HL-60 (cell line): ENCODE results near the gene BNIP5.

Experiments
- DNase-seq, 2 experiments: peaks; one replicate each; pipeline ENCODE4 v3.0.0-alpha.2; 2010 to 2020; ENCODE audit warnings: low read depth in 1 of 2, low spot score in 1 of 2
- H3K27ac ChIP-seq: fragments of 250-450 bp; sonication (Bioruptor Pico); replicated peaks from 2 replicates; pipeline ENCODE4 v1.5.1; 2020; ENCODE audit warnings: mild to moderate bottlenecking, moderate library complexity
- H3K27me3 ChIP-seq: fragments of 250-450 bp; sonication (Bioruptor Pico); 2 replicates; pipeline ENCODE4 v1.5.1; 2021; ENCODE audit warnings: mild to moderate bottlenecking, moderate library complexity; ENCODE audit not compliant: insufficient read depth, poor library complexity, severe bottlenecking
- H3K4me3 ChIP-seq: replicated peaks from 2 replicates; pipeline ENCODE4 v1.5.1; 2011; ENCODE audit warnings: mild to moderate bottlenecking, control low read depth, low read length; ENCODE audit not compliant: insufficient read depth
- GABPA ChIP-seq: IDR thresholded peaks from 2 replicates; pipeline ENCODE4 v1.6.1; 2012; ENCODE audit warnings: low read depth
- POLR2AphosphoS5 ChIP-seq: IDR thresholded peaks from 2 replicates; pipeline ENCODE4 v1.6.1; 2012; ENCODE audit warnings: low read depth
- SPI1 ChIP-seq: IDR thresholded peaks from 2 replicates; pipeline ENCODE4 v1.6.1; 2012; ENCODE audit warnings: low read depth, mild to moderate bottlenecking, borderline replicate concordance
- TF ChIP-seq, protein P1 (sequence below): IDR thresholded peaks from 2 replicates; pipeline ENCODE4 v1.6.1; 2012; ENCODE audit warnings: low read depth; ENCODE audit not compliant: insufficient replicate concordance
- TF ChIP-seq, protein P2 (sequence below): IDR thresholded peaks from one replicate; pipeline ENCODE4 v1.5.1; 2011; ENCODE audit warnings: low read length, control low read depth, inconsistent platforms; ENCODE audit not compliant: insufficient read depth

The BNIP5 gene

DNA sequence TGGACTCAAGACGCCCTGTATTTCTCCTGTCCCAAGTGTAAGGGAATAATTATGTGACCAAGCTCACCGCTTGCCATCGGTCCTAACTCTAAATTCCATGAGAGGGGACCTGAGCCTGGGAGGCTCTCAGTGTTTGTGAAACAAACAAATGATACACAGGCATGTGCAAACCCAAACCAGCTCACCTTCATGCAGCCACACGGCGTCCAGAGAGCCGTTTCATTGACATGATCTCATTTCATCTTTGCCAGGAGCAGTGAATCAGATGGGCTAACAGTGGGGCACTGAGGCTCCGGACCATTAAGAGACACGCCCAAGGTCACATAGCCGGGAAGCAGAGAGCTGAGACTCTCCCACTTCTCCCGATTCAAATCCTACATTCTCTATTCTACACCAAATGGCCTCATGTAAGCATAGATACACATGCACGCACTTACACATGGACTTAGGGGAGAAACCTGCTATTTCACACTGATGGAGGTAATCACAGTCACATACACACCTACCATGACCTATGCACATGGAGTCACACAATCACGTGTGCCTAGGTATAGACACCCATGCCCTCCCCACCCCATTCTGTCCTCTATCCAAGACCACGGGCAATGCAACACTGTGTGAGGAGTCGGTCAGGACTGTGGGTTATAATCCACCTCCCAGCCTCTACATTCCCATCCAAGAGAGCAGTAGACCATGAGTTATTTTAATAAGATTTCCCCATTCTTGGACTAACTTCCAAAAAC lies 1.1 kb downstream of the BNIP5 start:
- peaks cover 5% of the 10 kb centered on the region for H3K27me3 ChIP-seq

DNA sequence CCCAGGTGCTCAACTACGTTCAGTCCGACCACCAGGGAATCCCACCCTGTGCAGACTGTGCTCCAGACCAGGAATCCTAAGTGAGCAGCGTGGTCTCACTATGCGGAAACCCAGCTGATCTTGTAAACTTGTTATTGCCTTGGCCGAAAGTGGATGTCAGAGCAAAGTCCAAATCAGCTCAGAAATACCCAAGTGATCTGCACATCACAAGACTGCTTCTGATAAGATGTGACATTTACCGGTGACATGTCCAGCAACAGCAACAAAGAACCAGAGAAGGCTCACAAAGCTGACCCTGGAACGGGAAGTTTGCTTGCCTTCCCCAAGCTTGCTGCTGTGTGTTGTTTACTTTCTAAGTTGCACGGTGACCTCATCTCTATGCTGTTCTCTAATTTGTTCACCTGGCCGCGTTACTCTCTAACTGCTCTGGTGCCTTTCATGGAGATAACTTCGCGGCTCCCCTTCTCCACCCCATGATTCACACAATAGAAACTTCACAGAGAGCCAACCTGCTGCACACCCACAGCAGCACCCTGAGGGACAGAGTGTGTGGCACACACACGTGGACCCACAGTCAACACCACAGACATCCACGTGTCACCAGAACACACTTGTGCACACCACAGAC lies 1.7 kb downstream of the BNIP5 start:
- peaks cover 5% of the 10 kb centered on the region for H3K27me3 ChIP-seq
- H3K4me3 ChIP-seq, result no peak overlapping the region
- DNase-seq, result no peak
- TF ChIP-seq, protein P1, sequence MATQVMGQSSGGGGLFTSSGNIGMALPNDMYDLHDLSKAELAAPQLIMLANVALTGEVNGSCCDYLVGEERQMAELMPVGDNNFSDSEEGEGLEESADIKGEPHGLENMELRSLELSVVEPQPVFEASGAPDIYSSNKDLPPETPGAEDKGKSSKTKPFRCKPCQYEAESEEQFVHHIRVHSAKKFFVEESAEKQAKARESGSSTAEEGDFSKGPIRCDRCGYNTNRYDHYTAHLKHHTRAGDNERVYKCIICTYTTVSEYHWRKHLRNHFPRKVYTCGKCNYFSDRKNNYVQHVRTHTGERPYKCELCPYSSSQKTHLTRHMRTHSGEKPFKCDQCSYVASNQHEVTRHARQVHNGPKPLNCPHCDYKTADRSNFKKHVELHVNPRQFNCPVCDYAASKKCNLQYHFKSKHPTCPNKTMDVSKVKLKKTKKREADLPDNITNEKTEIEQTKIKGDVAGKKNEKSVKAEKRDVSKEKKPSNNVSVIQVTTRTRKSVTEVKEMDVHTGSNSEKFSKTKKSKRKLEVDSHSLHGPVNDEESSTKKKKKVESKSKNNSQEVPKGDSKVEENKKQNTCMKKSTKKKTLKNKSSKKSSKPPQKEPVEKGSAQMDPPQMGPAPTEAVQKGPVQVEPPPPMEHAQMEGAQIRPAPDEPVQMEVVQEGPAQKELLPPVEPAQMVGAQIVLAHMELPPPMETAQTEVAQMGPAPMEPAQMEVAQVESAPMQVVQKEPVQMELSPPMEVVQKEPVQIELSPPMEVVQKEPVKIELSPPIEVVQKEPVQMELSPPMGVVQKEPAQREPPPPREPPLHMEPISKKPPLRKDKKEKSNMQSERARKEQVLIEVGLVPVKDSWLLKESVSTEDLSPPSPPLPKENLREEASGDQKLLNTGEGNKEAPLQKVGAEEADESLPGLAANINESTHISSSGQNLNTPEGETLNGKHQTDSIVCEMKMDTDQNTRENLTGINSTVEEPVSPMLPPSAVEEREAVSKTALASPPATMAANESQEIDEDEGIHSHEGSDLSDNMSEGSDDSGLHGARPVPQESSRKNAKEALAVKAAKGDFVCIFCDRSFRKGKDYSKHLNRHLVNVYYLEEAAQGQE, result no peak
- no peak for TF ChIP-seq GABPA
- no peak for TF ChIP-seq POLR2AphosphoS5
- TF ChIP-seq, protein P2, sequence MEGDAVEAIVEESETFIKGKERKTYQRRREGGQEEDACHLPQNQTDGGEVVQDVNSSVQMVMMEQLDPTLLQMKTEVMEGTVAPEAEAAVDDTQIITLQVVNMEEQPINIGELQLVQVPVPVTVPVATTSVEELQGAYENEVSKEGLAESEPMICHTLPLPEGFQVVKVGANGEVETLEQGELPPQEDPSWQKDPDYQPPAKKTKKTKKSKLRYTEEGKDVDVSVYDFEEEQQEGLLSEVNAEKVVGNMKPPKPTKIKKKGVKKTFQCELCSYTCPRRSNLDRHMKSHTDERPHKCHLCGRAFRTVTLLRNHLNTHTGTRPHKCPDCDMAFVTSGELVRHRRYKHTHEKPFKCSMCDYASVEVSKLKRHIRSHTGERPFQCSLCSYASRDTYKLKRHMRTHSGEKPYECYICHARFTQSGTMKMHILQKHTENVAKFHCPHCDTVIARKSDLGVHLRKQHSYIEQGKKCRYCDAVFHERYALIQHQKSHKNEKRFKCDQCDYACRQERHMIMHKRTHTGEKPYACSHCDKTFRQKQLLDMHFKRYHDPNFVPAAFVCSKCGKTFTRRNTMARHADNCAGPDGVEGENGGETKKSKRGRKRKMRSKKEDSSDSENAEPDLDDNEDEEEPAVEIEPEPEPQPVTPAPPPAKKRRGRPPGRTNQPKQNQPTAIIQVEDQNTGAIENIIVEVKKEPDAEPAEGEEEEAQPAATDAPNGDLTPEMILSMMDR, result no peak
- no peak for TF ChIP-seq SPI1
- H3K27ac ChIP-seq, result no peak overlapping the region

More for the DNA sequence above, 1.1 kb downstream of the BNIP5 start:
- no peak overlapping the region for H3K4me3 ChIP-seq
- H3K27ac ChIP-seq, result no peak overlapping the region
- no peak for DNase-seq
- TF ChIP-seq, protein P2, result no peak

DNA sequence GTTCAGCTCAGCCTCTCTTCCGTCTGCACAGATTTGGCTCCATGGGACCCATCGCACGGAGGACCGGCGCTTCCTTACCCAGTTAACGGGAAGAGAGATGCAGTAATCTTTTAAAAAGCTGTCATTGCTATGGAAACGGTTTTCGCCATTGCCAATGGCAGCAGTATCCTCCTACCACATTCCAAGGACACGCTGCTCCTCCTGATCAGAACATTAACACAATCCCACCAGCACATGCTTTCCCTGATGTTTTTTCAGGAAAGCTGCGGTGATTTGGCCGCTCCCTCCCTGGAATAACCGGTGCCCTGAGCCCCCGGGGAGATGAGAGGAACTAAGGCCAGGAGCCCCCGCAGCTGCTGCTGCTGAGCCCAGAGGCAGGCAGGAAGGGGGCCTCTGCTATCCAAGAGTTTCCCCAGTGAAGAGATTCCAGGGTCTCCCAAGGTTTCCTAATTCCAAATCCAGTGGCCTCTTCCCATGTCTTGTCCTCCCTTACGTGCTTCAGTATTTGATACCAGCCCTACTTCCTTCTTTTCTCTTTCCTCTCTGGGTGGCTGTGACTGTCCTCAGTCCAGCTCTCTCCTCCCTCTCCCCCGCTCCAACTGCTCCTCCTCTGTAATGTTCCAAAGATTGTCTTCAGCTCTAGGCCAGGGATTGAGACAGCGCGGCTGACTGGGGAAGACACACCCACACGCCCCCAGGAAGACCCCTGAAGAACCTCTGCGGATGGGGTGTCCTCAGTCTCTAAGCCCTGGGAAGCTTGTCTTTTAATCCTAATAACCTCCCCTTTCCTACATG lies 2.6 kb downstream of the BNIP5 start:
- no peak overlapping the region for H3K4me3 ChIP-seq
- H3K27ac ChIP-seq, result no peak overlapping the region
- H3K27me3 ChIP-seq, result peaks cover 5% of the 10 kb centered on the region
- DNase-seq, result no peak
- TF ChIP-seq SPI1, result 0 out of 2 replicates have a peak, but pooled peaks have one; percentile 15
- no peak for TF ChIP-seq POLR2AphosphoS5
- TF ChIP-seq GABPA, result no peak
- TF ChIP-seq, protein P2, result no peak

DNA sequence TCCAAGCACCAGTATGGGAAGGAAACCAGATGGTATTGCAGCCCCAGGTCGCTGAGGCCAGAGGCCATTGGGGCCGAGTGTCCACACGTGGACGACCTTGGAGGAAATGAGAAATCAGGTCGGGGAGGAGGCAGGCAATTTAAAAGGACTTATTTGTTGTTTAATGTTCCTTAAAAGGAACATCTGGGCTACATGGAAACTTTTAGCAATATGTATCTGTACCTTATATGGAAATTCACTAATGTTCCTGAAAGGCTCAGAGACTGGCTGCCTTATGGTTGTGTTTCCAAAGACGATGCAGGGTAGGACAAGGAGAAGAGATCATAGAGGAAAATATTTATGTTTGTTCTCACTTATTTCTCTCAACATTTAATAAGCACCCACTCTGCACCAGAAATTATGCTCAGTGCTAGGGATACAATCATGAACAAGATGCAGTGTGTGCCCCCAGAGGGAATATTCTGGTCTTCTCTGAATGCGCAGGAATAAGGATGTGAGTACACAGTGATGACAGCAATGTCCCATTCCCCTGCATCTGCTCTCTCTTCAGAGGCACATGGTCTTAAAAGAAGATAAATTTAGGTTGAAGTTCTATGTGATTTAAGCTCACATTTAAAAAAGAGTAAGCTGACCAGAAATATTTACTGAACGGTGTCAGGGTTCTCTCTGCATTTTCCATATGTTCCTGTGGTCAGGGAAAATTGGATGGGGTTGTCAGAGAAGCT lies 3.4 kb downstream of the BNIP5 start:
- no peak for DNase-seq
- no peak overlapping the region for H3K27ac ChIP-seq
- TF ChIP-seq, protein P2, result no peak
- TF ChIP-seq, protein P1, result no peak
- no peak for TF ChIP-seq POLR2AphosphoS5
- H3K4me3 ChIP-seq, result no peak overlapping the region
- peaks cover 5% of the 10 kb centered on the region for H3K27me3 ChIP-seq
